Inflammatory macrophage (primary cell): Measurements from ENCODE around the gene TCEA2.
A peak's percentile ranks its signal among the peaks of the same experiment; 100 is the strongest.

Experiments used
- DNase-seq, 2 donors: peaks; one replicate each; pipeline ENCODE4 v3.0.0-alpha.2; 2020 to 2022

The TCEA2 gene

DNA sequence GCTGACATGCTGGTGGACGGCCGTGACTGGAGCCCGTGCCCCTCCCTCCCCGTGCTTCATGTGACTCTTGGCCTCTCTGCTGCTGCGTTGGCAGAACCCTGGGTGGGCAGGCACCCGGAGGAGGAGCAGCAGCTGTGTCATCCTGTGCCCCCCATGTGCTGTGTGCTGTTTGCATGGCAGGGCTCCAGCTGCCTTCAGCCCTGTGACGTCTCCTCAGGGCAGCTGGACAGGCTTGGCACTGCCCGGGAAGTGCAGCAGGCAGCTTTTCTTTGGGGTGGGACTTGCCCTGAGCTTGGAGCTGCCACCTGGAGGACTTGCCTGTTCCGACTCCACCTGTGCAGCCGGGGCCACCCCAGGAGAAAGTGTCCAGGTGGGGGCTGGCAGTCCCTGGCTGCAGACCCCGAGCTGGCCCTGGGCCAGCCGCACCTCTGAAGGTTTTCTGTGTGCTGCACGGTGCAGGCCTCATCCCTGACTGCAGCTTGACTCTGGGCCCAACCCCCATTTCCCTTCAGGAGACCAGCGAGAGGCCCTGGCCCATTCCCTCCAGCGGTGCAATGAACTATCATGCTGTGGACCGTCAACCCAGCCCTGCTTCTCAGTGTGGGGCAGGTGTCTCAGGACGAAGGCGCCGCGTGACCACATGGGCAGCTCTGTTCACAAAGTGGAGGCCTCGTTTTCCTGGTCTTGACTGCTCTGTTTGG is 36.2 kb downstream of the TCEA2 start:
- no peak for DNase-seq

DNA sequence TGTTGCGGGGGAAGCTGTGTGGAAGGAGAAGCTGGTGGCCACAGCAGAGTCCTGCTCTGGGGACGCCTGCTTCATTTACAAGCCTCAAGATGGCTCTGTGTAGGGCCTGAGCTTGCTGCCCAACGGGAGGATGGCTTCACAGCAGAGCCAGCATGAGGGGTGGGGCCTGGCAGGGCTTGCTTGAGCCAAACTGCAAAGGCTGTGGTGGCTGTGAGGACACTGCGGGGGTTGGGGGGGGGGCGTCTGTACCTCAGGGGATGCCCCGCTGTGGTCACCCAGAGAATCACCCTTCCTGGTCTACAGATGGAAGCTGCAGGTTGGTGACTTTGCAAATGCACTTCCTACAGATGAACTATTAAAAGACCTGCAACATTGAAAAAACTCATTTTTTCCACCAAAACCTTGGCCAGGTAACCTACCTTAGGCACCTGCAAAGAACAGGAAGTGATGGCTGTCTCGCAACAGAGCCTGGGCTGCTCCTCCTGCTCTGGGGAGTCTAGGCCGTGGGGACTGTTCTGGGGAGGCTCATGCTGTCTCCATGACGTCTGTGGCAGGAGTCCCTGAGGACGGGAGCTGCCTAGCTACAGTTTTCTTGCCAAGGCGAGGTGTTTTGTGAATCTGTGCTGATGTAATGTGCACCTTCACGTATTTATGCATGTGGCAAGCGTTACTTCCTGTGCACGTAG is 37.0 kb downstream of the TCEA2 start:
- DNase-seq = no peak

DNA sequence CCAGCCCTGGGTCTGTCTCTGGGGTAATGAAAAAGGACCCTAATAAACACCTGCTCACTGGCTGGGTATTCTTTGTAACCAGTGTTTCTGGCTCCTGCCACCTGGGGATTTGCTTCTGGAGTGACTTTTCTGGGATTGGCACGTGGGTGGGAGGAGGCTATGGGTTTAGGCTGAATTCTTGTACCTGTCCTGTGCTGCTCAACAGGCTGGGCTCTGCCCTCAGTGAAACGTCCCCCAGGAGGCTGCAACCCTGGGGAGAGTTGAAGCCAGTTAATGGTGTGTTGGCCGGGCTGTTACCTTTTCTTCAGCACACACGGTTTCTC is 37.5 kb downstream of the TCEA2 start:
- DNase-seq = no peak

DNA sequence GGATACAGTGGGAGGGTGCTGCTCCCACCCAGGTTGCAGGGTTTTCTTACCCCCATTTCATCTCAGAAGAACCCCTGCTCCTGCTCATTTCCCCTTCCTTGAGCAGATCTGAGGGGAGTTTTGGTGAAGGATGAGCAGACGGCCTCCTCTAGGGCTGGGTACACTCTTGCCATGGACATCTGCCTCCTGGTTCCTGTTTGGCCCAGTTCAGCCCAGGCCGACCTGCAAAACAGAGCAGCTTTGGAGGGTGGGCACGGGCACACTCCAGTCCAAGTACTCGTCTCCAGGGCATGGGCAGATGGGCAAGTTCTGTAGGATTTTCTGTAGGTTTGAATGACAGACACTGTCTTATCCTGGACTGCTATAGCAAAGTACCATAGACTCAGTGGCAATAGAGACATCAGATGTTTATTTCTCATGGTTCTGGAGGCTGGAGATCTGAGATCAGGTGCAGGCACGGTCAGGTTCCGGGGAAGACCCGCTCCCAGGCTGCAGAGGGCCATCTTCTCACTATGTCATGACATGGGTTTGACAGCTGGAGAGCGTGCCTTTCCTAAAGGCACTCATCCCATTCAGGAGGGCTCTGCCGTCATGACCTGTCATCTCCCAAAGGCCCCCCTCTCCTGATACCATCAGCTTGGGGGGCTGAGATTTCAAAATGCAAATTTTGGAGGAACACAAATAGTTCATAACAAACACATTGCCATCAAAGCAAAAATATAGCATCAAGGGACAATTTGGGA is 38.1 kb downstream of the TCEA2 start:
- DNase-seq = no peak

DNA sequence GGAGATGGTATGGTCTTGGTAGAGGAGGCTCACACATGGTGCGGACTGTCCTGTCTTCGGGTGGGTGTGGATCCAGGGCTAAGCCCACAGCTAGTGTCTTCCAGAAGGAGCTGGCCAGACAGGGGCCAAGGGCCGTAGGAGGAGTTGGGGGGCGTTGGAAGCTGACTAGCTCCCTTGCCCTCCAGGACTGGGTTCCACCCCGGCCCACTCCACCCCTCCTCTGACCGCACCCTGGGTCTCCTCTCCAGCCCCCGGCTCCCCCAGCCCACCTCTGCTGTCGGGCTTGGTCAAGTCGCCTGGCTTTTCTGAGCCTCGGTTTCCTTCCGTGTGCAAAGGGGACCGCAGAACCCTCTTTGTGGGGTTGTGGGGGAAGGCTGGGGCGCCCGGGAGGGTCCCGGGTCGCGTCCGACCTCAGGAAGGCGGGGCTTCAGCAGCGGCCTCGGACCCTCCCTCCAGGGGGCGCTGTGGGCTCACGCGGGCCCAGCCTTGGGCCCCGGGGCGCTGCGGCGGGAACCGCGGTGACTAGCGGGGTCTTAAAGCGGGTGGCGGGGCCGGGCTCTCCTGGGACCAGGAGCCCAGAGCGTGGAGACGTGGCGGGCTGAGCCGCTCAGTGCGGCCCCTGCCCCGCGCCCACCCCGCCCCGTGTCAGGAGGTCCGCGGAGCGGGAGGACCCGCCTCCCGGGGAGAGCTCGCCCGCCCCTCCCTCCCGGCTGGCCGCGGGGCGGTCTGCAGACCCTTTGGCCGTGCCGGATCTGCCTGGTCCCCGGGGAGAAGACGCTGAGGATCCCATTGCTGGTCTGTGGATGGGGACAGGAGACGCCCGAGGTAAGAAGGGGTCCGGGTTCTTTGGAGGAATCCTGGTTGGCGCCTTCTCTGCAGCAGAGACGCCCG is 39.0 kb downstream of the TCEA2 start:
- DNase-seq = peak in 1 of 2 donors; percentile 45

DNA sequence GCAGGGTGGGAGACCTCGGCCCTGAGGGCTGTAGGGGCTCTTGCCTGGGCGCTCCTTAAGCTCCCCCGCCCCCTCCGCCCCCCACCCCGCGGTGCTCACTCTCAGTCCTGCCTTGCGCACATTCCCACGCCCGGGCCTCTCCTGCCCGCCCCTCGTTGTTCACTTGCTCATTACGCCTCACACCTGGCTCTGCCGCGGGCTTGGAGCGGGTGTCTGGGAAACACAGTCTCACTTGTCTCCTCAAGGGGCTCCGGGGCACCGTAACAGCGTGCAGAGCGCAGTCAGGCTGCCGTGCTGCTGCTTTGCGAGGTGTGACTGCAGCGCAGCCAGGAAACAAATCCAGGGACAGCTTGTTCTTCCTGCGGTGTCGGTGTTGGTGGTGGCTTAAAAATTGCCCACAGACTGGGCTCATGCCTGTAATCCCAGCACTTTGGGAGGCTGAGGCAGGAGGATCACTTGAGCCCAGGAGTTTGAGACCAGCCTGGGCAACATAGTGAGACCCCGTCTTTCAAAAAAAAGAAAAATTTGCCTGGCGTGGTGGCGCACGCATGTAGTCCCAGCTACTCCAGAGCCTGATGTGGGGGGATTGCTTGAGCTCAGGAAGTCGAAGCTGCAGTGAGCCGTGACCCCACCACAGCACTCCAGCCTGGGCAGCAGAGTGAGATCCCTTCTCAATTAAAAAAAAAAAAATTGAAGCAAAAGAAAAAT is 39.8 kb downstream of the TCEA2 start:
- DNase-seq = no peak

DNA sequence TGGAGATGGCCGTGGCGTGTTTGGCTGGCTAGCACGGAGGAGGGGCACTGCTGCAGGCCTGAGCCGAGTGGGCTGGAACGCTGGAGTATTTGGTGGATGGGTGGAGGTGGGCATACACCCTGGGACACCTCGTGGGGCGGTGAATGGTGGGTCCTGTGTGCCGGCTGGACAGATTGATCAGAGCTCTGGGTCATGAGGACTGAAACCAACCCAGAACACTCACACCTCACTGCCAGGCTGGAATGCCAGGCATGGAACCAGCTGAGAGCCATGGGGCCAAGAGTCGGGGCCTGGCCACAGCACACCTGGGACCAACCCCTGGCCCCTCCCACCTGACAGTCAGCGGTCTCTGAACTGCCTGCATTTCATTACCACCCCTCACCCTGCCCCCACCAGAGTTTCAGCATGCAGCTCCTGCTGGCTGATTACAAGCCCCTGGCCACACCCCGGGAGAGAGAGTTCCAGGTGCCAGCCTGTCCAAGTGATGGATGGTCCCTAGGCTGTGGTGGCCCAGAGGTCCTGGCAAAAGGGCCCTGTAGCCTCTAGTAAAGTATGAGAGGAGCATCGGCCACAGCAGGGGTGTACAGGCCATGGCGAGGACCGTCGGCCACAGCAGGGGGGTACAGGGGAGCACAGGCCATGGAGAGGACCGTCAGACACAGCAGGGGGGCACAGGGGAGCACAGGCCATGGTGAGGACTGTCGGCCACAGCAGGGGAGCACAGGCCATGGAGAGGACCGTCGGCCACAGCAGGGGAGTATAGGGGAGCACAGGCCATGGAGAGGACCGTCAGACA is 41.1 kb downstream of the TCEA2 start:
- DNase-seq = no peak

DNA sequence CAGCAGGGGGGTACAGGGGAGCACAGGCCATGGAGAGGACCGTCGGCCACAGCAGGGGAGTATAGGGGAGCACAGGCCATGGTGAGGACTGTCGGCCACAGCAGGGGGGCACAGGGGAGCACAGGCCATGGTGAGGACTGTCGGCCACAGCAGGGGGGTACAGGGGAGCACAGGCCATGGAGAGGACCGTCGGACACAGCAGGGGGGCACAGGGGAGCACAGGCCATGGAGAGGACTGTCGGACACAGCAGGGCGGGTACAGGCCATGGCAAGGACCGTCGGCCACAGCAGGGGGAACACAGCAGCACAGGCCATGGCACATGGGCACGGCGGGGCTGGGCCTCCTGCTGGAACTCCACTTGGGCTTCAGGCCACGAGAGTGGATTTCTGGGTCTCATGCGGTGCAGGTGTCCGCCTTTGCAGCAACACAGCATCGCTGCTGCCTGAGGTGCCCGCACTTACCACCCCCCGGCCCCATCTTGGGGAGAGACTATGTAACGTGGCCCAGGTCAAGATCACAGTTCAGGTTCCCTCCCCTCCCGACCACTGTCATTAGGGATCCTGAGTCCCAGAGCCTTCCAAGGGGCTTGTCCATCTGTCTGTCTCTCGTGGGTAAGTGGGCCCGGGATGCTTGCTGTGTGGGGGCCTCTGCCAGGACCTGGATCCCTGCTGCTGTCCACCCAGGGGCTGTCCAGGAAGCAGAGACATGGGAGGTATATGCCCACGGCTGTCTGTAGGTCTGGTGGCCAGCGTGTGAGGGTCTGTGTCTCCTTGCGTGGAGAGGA is 41.9 kb downstream of the TCEA2 start:
- DNase-seq = no peak

DNA sequence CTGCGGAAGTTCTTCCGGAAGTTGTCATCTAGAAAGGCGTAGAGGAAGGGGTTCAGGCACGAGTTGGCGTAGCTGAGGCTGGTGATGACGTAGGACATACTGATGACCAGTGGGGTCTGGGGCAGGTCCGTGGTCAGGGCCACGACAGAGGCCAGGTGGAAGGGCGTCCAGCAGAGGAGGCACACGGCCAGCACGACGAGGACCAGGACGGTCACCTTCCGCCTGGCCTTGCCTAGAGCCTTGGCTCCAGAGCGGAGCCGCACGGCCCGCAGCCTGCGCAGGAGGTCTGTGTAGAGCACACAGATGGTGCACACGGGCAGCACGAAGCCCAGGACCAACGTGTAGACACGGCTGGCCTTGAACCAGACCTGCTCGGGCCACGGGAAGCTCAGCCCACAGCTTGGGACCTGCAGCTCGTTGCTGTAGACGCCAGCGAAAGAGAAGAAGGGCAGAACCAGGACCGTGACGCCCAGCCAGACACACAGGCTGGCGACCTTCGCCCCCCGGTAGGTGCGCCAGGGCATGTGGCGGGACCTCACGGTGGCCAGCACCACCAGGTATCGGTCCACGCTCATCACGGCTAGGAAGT is 42.9 kb downstream of the TCEA2 start:
- DNase-seq = no peak

DNA sequence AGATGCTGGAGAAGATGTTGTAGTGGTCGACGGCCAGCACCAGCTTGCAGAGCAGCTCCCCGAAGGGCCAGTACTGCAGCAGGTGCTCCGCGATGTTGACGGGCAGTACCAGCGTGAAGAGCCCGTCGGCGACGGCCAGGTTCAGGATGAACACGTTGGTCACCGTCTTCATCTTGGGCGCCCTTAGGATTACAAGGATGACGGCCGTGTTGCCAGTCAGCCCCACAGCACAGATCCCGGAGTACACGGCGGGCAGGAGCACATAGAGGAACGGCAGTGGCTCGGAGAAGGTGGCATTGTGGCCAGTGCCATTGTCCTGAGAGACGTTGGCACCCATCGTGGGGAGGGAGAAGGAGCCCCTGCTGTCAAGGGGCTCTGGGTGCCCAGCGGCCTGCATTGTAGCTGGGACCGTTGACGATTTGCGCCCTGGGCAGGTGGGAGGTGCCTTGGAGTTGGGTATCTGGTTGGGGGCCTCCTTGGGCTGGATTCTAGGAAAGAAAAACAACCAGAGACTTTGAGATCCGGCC is 43.5 kb downstream of the TCEA2 start:
- no peak for DNase-seq

DNA sequence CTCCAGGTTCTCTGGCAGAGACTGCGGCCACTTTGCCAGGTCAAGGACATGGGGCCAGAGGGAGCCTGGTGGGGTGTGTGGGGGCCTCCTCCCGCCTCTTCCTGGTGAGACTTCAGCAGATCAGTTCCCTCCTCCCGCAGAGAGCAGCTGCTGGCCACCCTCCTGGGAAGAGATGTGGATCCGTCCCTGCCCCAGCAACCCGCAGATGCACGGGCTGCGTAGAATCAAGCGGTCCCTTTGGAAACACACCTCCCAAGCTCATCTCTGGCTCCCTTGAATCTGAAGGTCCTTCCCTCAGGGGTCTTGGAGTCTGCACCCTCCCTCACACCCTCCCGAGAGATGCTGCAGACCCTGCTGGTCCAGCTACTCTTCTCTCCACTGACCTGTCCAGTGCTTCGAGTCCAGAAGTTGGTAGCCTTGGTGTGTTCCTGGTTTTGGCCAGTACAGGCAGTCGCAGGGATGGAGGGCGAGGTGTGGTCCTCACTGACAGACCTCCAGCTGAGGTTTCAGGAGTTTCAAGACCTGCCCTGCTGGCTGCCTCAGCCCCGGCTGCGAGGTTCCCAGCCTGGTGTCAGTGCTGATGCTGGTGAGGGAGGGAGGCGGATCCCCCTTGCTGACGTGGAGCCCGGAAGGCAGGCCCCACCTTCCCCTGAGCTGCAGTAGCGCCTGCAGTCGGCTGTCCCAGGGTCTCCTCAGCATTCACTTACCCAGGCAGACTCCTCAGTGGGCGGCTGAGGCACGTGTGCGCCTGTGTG is 44.2 kb downstream of the TCEA2 start, which contains the start of gene NPBWR2:
TSS of gene NPBWR2 (minus strand) at position 585 of the 755 bp plus-strand sequence. CDS start 734 bp downstream, outside the sequence.
- no peak for DNase-seq

DNA sequence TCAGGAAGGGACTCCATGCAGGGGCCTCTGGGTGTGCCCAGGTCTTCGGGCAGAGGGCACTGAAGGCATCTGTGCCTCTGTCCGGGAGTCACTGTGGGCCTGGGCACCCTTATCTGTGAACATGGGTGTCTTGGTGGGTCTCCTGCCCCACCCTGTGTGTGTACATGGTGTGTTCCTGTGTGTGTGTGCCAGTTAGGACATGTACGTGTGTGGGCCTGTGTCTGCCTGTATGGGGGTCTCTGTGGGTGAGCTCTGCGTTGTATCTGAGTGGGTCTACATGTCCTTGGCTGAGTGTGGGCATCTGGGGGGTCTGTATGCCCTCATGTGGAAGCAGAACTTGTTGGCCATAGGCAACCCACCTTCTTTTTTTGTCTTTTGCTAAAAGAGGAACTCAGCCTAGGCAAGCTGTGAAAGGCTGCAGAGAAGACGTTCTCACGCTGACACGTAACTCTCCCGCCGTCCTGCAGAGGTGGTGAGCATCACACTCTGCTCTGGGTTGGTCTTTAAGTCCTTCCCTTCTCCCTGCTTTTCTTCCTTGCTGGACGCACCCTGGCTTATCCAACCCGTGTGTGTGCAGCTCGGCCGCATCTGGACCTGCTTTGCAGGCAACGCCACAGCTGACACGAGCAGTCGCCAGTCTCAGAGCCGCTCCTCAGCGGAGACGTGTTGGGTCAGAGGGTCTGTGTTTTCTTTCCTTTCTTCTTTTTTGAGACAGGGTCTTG is 44.9 kb downstream of the TCEA2 start:
- DNase-seq = peak; percentile 66 to 76

DNA sequence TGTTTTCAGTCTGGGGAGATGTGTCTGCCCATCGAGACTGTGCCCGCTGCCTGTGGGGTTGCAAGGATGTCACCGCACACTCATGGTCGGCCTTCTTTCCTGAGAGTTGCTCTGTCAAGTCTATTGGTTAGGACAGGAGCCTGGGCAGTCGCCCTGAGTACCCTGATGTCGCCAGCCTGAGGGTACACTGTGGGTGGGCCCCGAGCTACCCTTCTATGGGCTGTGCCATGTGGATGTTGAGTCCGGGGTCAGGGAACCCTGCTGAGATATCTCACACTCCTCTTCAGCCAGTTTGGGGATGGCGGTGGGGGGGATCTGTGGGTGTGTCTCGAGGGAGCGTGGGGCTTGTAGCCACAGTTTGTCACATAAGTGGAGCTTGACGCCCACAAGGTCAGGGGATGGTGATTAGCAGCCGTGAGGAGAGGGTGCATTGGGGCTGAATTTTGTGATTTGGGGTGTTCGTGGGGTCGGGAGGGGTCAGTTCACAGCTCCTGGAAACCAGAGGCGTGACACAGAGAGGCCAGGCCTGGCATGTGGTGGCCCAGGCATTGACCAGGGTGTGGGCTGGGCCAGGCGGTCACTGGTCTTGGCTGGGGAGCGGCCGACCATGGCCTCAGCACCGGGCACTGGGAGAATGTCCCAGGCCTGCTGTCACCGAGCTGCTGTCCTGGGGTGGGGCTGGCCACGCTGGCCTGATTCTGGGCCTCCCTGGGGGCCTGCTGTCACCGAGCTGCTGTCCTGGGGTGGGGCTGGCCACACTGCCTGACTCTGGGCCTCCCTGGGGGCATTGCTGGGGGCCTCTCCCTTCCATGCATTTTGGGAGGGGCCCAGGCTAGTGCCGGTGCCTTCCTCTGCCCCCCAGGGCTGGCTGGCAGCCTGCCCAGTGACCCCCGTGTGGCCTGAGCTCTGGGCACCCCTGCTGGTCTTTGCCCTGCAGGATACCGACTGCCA is 46.0 kb downstream of the TCEA2 start:
- no peak for DNase-seq

DNA sequence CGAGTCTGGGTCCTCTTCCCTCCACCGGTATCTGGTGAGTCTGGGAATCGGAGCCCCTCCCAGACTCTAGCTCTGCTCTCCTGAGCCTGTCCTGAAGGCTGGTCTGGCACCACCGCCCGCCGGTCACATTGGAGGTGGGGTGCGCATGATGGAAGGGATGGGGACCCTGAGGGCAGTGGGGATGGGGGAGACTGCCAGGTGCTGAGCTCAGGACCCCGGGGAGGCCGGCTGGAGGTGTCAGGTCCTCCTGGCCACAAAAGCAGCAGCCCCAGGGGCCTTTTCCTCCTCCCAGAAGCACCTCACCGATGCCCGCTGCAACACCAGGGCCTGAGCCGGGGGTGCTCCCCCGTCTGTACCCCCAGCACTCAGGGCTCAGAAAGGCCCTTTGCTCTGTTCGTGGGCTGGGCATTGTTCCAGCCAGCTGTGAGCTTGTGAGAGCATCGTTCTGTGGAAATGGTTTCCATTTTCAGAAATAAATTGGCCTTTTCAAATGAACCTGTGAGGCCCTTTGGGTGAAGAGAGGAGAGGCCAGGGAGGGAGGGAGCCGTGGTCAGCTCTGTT is 46.9 kb downstream of the TCEA2 start:
- no peak for DNase-seq

DNA sequence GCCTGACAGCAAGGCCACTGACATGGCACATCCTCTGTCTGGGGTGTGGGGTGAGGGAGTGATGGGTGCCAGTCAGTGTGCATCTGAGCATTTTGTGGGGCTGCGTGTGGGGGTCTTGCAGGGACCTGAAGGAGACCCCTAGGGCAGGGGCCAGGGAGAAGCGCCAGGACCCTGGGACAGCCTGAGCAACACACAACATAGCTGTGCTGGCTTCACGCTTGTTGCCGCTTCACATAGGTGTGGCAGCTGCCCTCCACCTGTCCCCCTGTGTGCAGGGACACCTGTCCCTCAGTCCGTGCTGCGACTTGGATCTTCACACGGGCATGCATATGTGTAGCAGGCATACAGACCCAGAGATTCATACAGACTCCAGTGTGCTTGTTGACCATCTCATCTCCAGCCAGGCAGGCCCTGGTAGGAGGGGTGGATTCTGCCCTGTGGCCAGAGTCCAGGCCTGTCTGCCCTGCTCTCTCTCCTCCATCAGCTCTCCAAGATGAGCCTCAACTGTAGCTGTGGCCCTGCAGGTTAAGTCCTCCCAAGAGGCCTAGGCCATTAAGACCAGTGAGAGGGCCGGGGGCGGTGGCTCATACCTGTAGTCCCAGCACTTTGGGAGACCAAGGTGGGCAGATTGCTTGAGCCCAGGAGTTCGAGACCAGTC is 47.5 kb downstream of the TCEA2 start:
- DNase-seq = no peak
